Stimulated activated CD4-positive, alpha-beta T cell treated with anti-CD3 and anti-CD28 coated beads, Interleukin-12 subunit alpha, Interleukin-12 subunit beta, amount 100 ng/mL, for 4 hours (primary cell): ENCODE results near the gene ZFP91.
"Not testable (repeated sequence)": the region's sequence is repeated elsewhere in the genome, so short reads cannot be mapped to it uniquely, and the experiment has no call there.

ENCODE experiments used
- DNase-seq: peaks from one replicate; pipeline ENCODE4 v3.0.0-alpha.2; 2020

Gene ZFP91

GRCh38 chr11:58578635-58579191, at the start of gene ZFP91:
TSS of gene ZFP91 (plus strand) at chr11:58579063. CDS start at chr11:58579282, 219 bp downstream.
- DNase-seq = peak; percentile 97

GRCh38 chr11:58530236-58530635, 48.6 kb upstream of the ZFP91 start:
- no peak for DNase-seq

- no peak for DNase-seq
These were observed 47.0 kb upstream of the ZFP91 start for GRCh38 chr11:58531865-58532341.

- no peak for DNase-seq
These were observed 32.0 kb upstream of the ZFP91 start for GRCh38 chr11:58546841-58547240.

GRCh38 chr11:58549644-58550043, 29.2 kb upstream of the ZFP91 start:
- no peak for DNase-seq

GRCh38 chr11:58560842-58561241, 18.0 kb upstream of the ZFP91 start:
- DNase-seq = no peak

- DNase-seq = no peak
These were observed 17.3 kb upstream of the ZFP91 start for GRCh38 chr11:58561394-58562098.

GRCh38 chr11:58562375-58562800, 16.5 kb upstream of the ZFP91 start:
- DNase-seq = no peak

- DNase-seq = no peak
These were observed 14.6 kb upstream of the ZFP91 start for GRCh38 chr11:58564231-58564630.

GRCh38 chr11:58567889-58568512, 10.9 kb upstream of the ZFP91 start:
- peak; percentile 71 for DNase-seq

GRCh38 chr11:58572906-58573305, 6.0 kb upstream of the ZFP91 start:
- DNase-seq = not testable (repeated sequence)

- peak; percentile 63 for DNase-seq
These were observed 5.3 kb upstream of the ZFP91 start for GRCh38 chr11:58573451-58574104.

GRCh38 chr11:58574881-58575280, 4.0 kb upstream of the ZFP91 start:
- DNase-seq = no peak

- peak; percentile 36 for DNase-seq
These were observed 3.4 kb upstream of the ZFP91 start, which contains the start of gene LPXN for GRCh38 chr11:58575377-58576020. TSS of gene LPXN (minus strand) at chr11:58575856. CDS start at chr11:58575772, 84 bp downstream.

GRCh38 chr11:58576887-58577471, 1.9 kb upstream of the ZFP91 start:
- DNase-seq = no peak

- DNase-seq = peak; percentile 65
These were observed 1.2 kb upstream of the ZFP91 start for GRCh38 chr11:58577555-58578135.

- DNase-seq = peak; percentile 90
These were observed 678 bp upstream of the ZFP91 start for GRCh38 chr11:58578136-58578634.

GRCh38 chr11:58579192-58580129, 598 bp downstream of the ZFP91 start:
- peak; percentile 91 for DNase-seq

GRCh38 chr11:58580311-58580710, 1.4 kb downstream of the ZFP91 start:
- DNase-seq = no peak

- DNase-seq = no peak
These were observed 3.6 kb downstream of the ZFP91 start for GRCh38 chr11:58582437-58582836.

- DNase-seq = no peak
These were observed 8.1 kb downstream of the ZFP91 start for GRCh38 chr11:58586998-58587397.
